DOHH2 (cell line): ENCODE measurements around the gene F11R.
"Not testable (repeated sequence)": the region's sequence is repeated elsewhere in the genome, so short reads cannot be mapped to it uniquely, and the experiment has no call there.

Source experiments
- H3F3A ChIP-seq: fragments of 200-600 bp; sonication (generic), shearing (Covaris generic); 2 replicates; pipeline ENCODE4 v1.6.0; 2016; ENCODE audit warnings: antibody characterized with exemption, mild to moderate bottlenecking; ENCODE audit not compliant: control insufficient read depth, insufficient read depth
- H3K27ac ChIP-seq: fragments of 200-600 bp; sonication (generic); 2 replicates; pipeline ENCODE4 v1.5.1; 2014; ENCODE audit warnings: low read depth, mild to moderate bottlenecking, low read length, moderate library complexity
- H3K27me3 ChIP-seq: fragments of 200-600 bp; sonication (generic); 2 replicates; pipeline ENCODE4 v1.6.1; 2014; ENCODE audit warnings: mild to moderate bottlenecking, low read length, mixed read lengths; ENCODE audit not compliant: control insufficient read depth
- H3K36me3 ChIP-seq: fragments of 200-600 bp; sonication (generic); 2 replicates; pipeline ENCODE4 v1.6.1; 2014; ENCODE audit warnings: mild to moderate bottlenecking, low read length, moderate library complexity, mixed read lengths; ENCODE audit not compliant: control insufficient read depth
- H3K4me1 ChIP-seq: fragments of 200-600 bp; sonication (generic); 2 replicates; pipeline ENCODE4 v1.6.1; 2014; ENCODE audit warnings: mild to moderate bottlenecking, low read length, mixed read lengths; ENCODE audit not compliant: control insufficient read depth
- H3K4me2 ChIP-seq: fragments of 200-600 bp; sonication (generic); 2 replicates; pipeline ENCODE4 v1.6.0; 2014; ENCODE audit warnings: mild to moderate bottlenecking, low read length, moderate library complexity
- H3K4me3 ChIP-seq: fragments of 200-600 bp; sonication (generic); 2 replicates; pipeline ENCODE4 v1.5.1; 2014; ENCODE audit warnings: mild to moderate bottlenecking, low read length, mixed read lengths
- H3K79me2 ChIP-seq: fragments of 200-600 bp; sonication (generic); 2 replicates; pipeline ENCODE4 v1.6.1; 2014; ENCODE audit warnings: mild to moderate bottlenecking, low read length, mixed read lengths; ENCODE audit not compliant: control insufficient read depth
- H3K9me2 ChIP-seq: fragments of 200-600 bp; sonication (generic); replicated peaks from 2 replicates; pipeline ENCODE4 v1.6.1; 2014; ENCODE audit warnings: mild to moderate bottlenecking, low read length, mixed read lengths; ENCODE audit not compliant: control insufficient read depth
- H3K9me3 ChIP-seq: fragments of 200-600 bp; sonication (generic); 2 replicates; pipeline ENCODE4 v1.6.1; 2014; ENCODE audit warnings: antibody characterized with exemption, low read length, mixed read lengths; ENCODE audit not compliant: control insufficient read depth, insufficient read depth
- H4K20me1 ChIP-seq: fragments of 200-600 bp; sonication (generic); 2 replicates; pipeline ENCODE4 v1.6.0; 2014; ENCODE audit warnings: low read depth, mild to moderate bottlenecking, antibody characterized with exemption, low read length, moderate library complexity; ENCODE audit not compliant: control insufficient read depth, insufficient read depth
- CTCF ChIP-seq: fragments of 200-600 bp; sonication (generic); IDR thresholded peaks from one replicate; pipeline ENCODE4 v1.5.1; 2014; ENCODE audit warnings: antibody characterized with exemption, mild to moderate bottlenecking, low read depth, low read length; ENCODE audit not compliant: poor library complexity, severe bottlenecking
- EZH2phosphoT487 ChIP-seq: fragments of 200-600 bp; sonication (generic); IDR thresholded peaks from 2 replicates; pipeline ENCODE4 v1.6.1; 2017; ENCODE audit warnings: borderline replicate concordance, mild to moderate bottlenecking, antibody characterized with exemption, low read length, moderate library complexity, mixed read lengths

F11R gene

GRCh38 chr1:161033751-161034150, 12.8 kb upstream of the F11R start:
- TF ChIP-seq EZH2phosphoT487 (no peak), CTCF (no peak)
- Histone ChIP-seq H3K9me2 (no peaks in the 10 kb centered on the region), H3K4me2 (no peak overlapping the region), H3K9me3 (no peaks in the 10 kb centered on the region), H3K4me3 (no peak overlapping the region), H4K20me1 (no peaks in the 10 kb centered on the region), H3F3A (no peaks in the 10 kb centered on the region), H3K27ac (no peak overlapping the region), H3K27me3 (no peaks in the 10 kb centered on the region), H3K4me1 (peaks cover 26% of the 10 kb centered on the region), H3K79me2 (peaks cover 22% of the 10 kb centered on the region), H3K36me3 (peaks cover 16% of the 10 kb centered on the region)

- TF ChIP-seq EZH2phosphoT487 (no peak), CTCF (no peak)
- Histone ChIP-seq H3K9me2 (no peaks in the 10 kb centered on the region), H3K4me2 (no peak overlapping the region), H3F3A (no peaks in the 10 kb centered on the region), H3K9me3 (no peaks in the 10 kb centered on the region), H3K79me2 (peaks cover 9% of the 10 kb centered on the region), H3K4me1 (peaks cover 16% of the 10 kb centered on the region), H3K27ac (no peak overlapping the region), H4K20me1 (no peaks in the 10 kb centered on the region), H3K27me3 (no peaks in the 10 kb centered on the region), H3K4me3 (no peak overlapping the region), H3K36me3 (peaks cover 4% of the 10 kb centered on the region)
Measured at GRCh38 chr1:161032409-161032808, 11.5 kb upstream of the F11R start.

GRCh38 chr1:161031874-161032273, 10.9 kb upstream of the F11R start:
- no peak overlapping the region for H3K27ac ChIP-seq

GRCh38 chr1:161029466-161029865, 8.5 kb upstream of the F11R start:
- H4K20me1 ChIP-seq, H3K4me3 ChIP-seq, H3K79me2 ChIP-seq, H3F3A ChIP-seq, H3K27me3 ChIP-seq, H3K27ac ChIP-seq, H3K4me1 ChIP-seq, H3K36me3 ChIP-seq, H3K9me3 ChIP-seq, H3K4me2 ChIP-seq, H3K9me2 ChIP-seq: not testable (repeated sequence)

More at GRCh38 chr1:161031874-161032273, 10.9 kb upstream of the F11R start:
- H4K20me1 ChIP-seq, result no peaks in the 10 kb centered on the region
- H3K9me2 ChIP-seq, result no peaks in the 10 kb centered on the region
- no peaks in the 10 kb centered on the region for H3K27me3 ChIP-seq
- peaks cover 16% of the 10 kb centered on the region for H3K4me1 ChIP-seq
- H3F3A ChIP-seq, result no peaks in the 10 kb centered on the region
- H3K4me3 ChIP-seq, result no peak overlapping the region
- no peaks in the 10 kb centered on the region; the same call in 1 of the 2 replicates for H3K9me3 ChIP-seq
- no peak overlapping the region for H3K4me2 ChIP-seq
- TF ChIP-seq CTCF, result no peak
- TF ChIP-seq EZH2phosphoT487, result no peak
- H3K79me2 ChIP-seq, result peaks cover 3% of the 10 kb centered on the region
- no peaks in the 10 kb centered on the region; the same call in 1 of the 2 replicates for H3K36me3 ChIP-seq

GRCh38 chr1:161026954-161027353, 6.0 kb upstream of the F11R start:
- H3K9me2 ChIP-seq, H3K4me1 ChIP-seq, H3K36me3 ChIP-seq, H3K27me3 ChIP-seq, H3K9me3 ChIP-seq, H3K79me2 ChIP-seq, H4K20me1 ChIP-seq, H3K4me2 ChIP-seq, H3K4me3 ChIP-seq, H3K27ac ChIP-seq: not testable (repeated sequence)
- H3F3A ChIP-seq, result peaks cover 12% of the 10 kb centered on the region

GRCh38 chr1:161022432-161022831, 1.5 kb upstream of the F11R start:
- not testable (repeated sequence) for H3K27me3 ChIP-seq, H3K4me3 ChIP-seq, H3K27ac ChIP-seq, H3K4me2 ChIP-seq, H3K36me3 ChIP-seq, H4K20me1 ChIP-seq, H3K9me2 ChIP-seq, H3K9me3 ChIP-seq, H3K79me2 ChIP-seq
- Histone ChIP-seq H3K4me1 (peaks cover 26% of the 10 kb centered on the region), H3F3A (peaks cover 18% of the 10 kb centered on the region)
